Ovary (tissue), 3 donors: ENCODE measurements around the gene CD300LD.

Experiments
- CTCF ChIP-seq, 3 donors: fragments of 450-650 bp in 2 of 3; fragments of 200-600 bp in 1 of 3; IDR thresholded peaks; one replicate each; pipeline versions ENCODE4 v1.5.1 to v1.8.0; 2016 to 2022; ENCODE audit warnings: antibody characterized with exemption in 3 of 3, mild to moderate bottlenecking in 1 of 3
- EP300 ChIP-seq: sonication (generic); formaldehyde crosslinking; IDR thresholded peaks from one replicate; pipeline ENCODE4 v1.6.1; 2017; ENCODE audit warnings: antibody characterized with exemption
- POLR2A ChIP-seq: fragments of 450-650 bp; IDR thresholded peaks from one replicate; pipeline ENCODE4 v1.6.1; 2017; ENCODE audit warnings: antibody characterized with exemption, mild to moderate bottlenecking, moderate library complexity
- donor health status: DM: no; HTN: no; CAD: no.

DNA sequence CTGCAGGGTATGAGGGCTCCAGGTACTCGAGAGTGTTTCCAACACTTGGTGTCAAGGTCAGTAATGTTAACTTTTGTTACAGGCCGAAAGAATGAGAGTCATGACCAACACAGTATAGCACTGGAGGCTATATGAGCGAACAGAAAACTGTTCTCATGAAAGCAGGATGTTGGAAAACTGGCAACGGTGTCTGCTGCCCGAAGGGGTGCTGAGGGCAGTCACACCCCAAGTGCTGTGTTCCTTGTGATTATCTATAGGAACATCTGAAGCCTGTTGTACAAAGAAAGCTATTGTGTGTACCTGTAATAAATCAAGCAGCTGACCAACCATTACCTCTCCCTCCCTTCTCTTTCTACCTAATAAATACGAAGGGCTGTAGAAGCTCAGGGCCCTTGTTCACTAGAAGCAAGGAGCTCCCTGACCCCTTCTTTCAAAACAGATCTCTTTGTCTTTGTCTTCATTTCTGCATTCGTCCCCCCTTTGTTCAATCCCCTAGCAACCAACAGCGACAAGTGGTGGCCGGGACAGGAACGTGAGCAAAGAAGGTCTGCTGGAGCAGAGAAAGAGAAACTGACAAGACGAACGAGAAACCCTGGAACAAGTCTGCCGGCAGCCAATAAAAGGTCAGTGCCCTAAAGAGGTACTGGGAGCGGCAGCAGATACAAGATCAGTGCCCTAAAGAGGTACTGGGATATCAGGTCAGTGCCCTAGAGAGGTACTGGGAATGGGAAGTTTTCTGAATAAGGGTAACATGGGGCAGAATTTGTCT is 7.6 kb downstream of the CD300LD start:
- TF ChIP-seq CTCF (IDR thresholded peaks at IDR 0.05), result no peak
- no peak for TF ChIP-seq POLR2A
- TF ChIP-seq EP300, result no peak
